K562 (cell line): ENCODE measurements around the gene CTNNB1. TPM values are rescaled to one million over a fixed set of nuclear protein-coding genes. Genes with fewer than 3 reads are reported as not detected.

ENCODE experiments used
- ATAC-seq: fragments of 200-7000 bp; cut with Tn5 transposase; 3 replicates; pipeline ENCODE4 v1.9.1; 2020; ENCODE audit warnings: moderate library complexity
- BruUV-seq: library from RNA; stranded (reverse); fragments of 400-500 nt; replicated peaks from 2 replicates; lab custom pipeline; 2021; lab: Mats Ljungman, UMichigan
- CTCF ChIA-PET: fragments of 300-600 bp; formaldehyde crosslinking; extraction: SDS; loops from one replicate; lab custom pipeline; 2021; ENCODE audit warnings: low intra/inter-chr PET ratio; lab: Yijun Ruan, JAX
- POLR2A ChIA-PET: fragments of 300-600, 350-650 bp; sonication (Branson Sonifier 250); formaldehyde crosslinking; extraction: SDS; loops from one replicate; lab custom pipeline; 2021; ENCODE audit warnings: antibody characterized with exemption, inconsistent platforms; lab: Yijun Ruan, JAX
- DNase-seq, 4 experiments: peaks; one replicate each; pipeline versions ENCODE4 v3.0.0 to v3.0.0-alpha.2; 2011 to 2018; ENCODE audit warnings: low spot score in 3 of 4, mixed read lengths in 3 of 4; ENCODE audit errors: extremely low read depth in 1 of 4
- FAIRE-seq: peaks from 2 replicates; lab custom pipeline; 2011; peaks lifted over from hg19 to GRCh38; lab: Jason Lieb, UNC
- H2AFZ ChIP-seq: 2 replicates; pipeline ENCODE4 v1.6.0; 2011; ENCODE audit warnings: low read depth, low read length, control low read depth, inconsistent platforms
- H3K27ac ChIP-seq: fragments of 200-600 bp; 3 replicates; pipeline ENCODE4 v1.8.0; 2011; ENCODE audit warnings: low read depth, mild to moderate bottlenecking, control low read depth, inconsistent platforms, low read length, moderate library complexity, mixed read lengths; ENCODE audit errors: extremely low read depth
- H3K27me3 ChIP-seq, 2 experiments: fragments of 300-600 bp in 1 of 2; 2 replicates in 1 of 2; 3 replicates in 1 of 2; pipeline versions ENCODE4 v1.6.0 to v1.8.0; 2011; ENCODE audit warnings: inconsistent platforms in 2 of 2, low read length in 2 of 2, mild to moderate bottlenecking in 1 of 2, mixed read lengths in 1 of 2, moderate library complexity in 1 of 2; ENCODE audit not compliant: control insufficient read depth in 2 of 2, insufficient read depth in 2 of 2
- H3K36me3 ChIP-seq: fragments of 300-600 bp; 3 replicates; pipeline ENCODE4 v1.8.0; 2011; ENCODE audit warnings: mild to moderate bottlenecking, low read length, inconsistent platforms; ENCODE audit not compliant: control insufficient read depth, insufficient read depth
- H3K4me1 ChIP-seq, 2 experiments: fragments of 200-600 bp in 1 of 2; replicated peaks in 1 of 2; 2 replicates in 1 of 2; 3 replicates in 1 of 2; pipeline versions ENCODE4 v1.5.1 to v1.8.0; 2011; ENCODE audit warnings: inconsistent platforms in 2 of 2, low read length in 2 of 2, mild to moderate bottlenecking in 1 of 2, mixed read lengths in 1 of 2, moderate library complexity in 1 of 2; ENCODE audit not compliant: control insufficient read depth in 2 of 2, insufficient read depth in 2 of 2
- H3K4me2 ChIP-seq: 2 replicates; pipeline ENCODE4 v1.6.1; 2011; ENCODE audit warnings: low read length, control low read depth, inconsistent platforms, mixed read lengths; ENCODE audit not compliant: insufficient read depth
- H3K4me3 ChIP-seq: fragments of 200-600 bp; sonication (generic), shearing (Covaris generic); 2 replicates; pipeline ENCODE4 v1.5.1; 2016; ENCODE audit warnings: control low read depth, inconsistent platforms
- H3K79me2 ChIP-seq: fragments of 200-600 bp; 3 replicates; pipeline ENCODE4 v1.8.0; 2011; ENCODE audit warnings: low read length, inconsistent platforms; ENCODE audit not compliant: control insufficient read depth, insufficient read depth
- H3K9ac ChIP-seq, 2 experiments: 2 replicates each; pipeline versions ENCODE4 v1.6.0 to v1.6.1; 2011; ENCODE audit warnings: low read depth in 2 of 2, low read length in 2 of 2, control low read depth in 1 of 2, inconsistent platforms in 1 of 2, mild to moderate bottlenecking in 1 of 2, mixed read lengths in 1 of 2; ENCODE audit not compliant: insufficient read depth in 1 of 2
- H3K9me1 ChIP-seq: one replicate; pipeline ENCODE4 v1.6.0; 2011; ENCODE audit warnings: inconsistent platforms, mild to moderate bottlenecking, low read length, moderate library complexity; ENCODE audit not compliant: control insufficient read depth, insufficient read depth
- H3K9me3 ChIP-seq: replicated peaks from 2 replicates; pipeline ENCODE4 v1.5.1; 2011; ENCODE audit warnings: low read depth, low read length, inconsistent platforms; ENCODE audit not compliant: control insufficient read depth, insufficient read depth
- H4K20me1 ChIP-seq: replicated peaks from 2 replicates; pipeline ENCODE4 v1.6.1; 2011; ENCODE audit warnings: low read length, inconsistent platforms, mixed read lengths; ENCODE audit not compliant: control insufficient read depth, insufficient read depth
- BACH1 ChIP-seq: fragments of 200-800 bp; sonication (Bioruptor generic); IDR thresholded peaks from 2 replicates; pipeline ENCODE4 v1.6.1; 2016; ENCODE audit warnings: missing genetic modification characterization, missing compliant biosample characterization
- LCOR ChIP-seq: sonication (generic); formaldehyde crosslinking; IDR thresholded peaks from 2 replicates; pipeline ENCODE4 v1.8.0; 2022; ENCODE audit warnings: mild to moderate bottlenecking, missing genetic modification reagents
- MYC ChIP-seq, 2 experiments: fragments of 250-450 bp in 1 of 2; sonication (Bioruptor Pico) in 1 of 2; IDR thresholded peaks; 2 replicates each; pipeline versions ENCODE4 v1.5.1 to v1.6.1; 2012 to 2021; ENCODE audit warnings: low read depth in 2 of 2, borderline replicate concordance in 1 of 2, improper control_type of control experiment in 1 of 2, low read length in 1 of 2, mild to moderate bottlenecking in 1 of 2, moderate library complexity in 1 of 2
- NCOR1 ChIP-seq: fragments of 450-650 bp; IDR thresholded peaks from 2 replicates; pipeline ENCODE4 v1.6.1; 2016; ENCODE audit warnings: mild to moderate bottlenecking, moderate library complexity
- TSHZ1 ChIP-seq: fragments of 250-450 bp; sonication (Bioruptor Pico); IDR thresholded peaks from 2 replicates; pipeline ENCODE4 v1.4.0; 2020; ENCODE audit warnings: mild to moderate bottlenecking, moderate library complexity
- ZC3H8 ChIP-seq: fragments of 450-650 bp; IDR thresholded peaks from 2 replicates; pipeline ENCODE4 v1.6.1; 2017
- ZKSCAN1 ChIP-seq: fragments of 150-350 bp; IDR thresholded peaks from 2 replicates; pipeline ENCODE4 v1.6.1; 2016; ENCODE audit warnings: low read depth, low read length
- WGBS: fragments of 100-300 bp; shearing (Covaris generic); methylation state at CpG from one replicate; pipeline ENCODE4 v1.1.6; 2016; ENCODE audit warnings: low coverage, mixed read lengths; ENCODE audit not compliant: insufficient coverage; ENCODE audit errors: missing lambda C conversion rate; 5-methylcytosine and 5-hydroxymethylcytosine counted together
- in situ Hi-C: fragments of 300-500 bp; cut with MboI; formaldehyde crosslinking; loops from 4 replicates; pipeline ENCODE4 v1.15.0; 2018; ENCODE audit warnings: inconsistent platforms, mixed read lengths
- intact Hi-C: fragments of 100-400 bp; cut with micrococcal nuclease; formaldehyde crosslinking; loops from 2 replicates; pipeline ENCODE4 v1.14.2; 2022
- polyA plus RNA-seq, 8 experiments: library from polyadenylated mRNA; depleted of rRNA in 4 of 8; stranded (reverse) in 5 of 8; unstranded in 3 of 8; fragments of >200 nt; fragmentation: Nextera tagmentation in 2 of 8; fragmentation: Illumina TruSeq in 1 of 8; extraction: Ambion mirVana in 2 of 8; extraction: Trizol in 1 of 8; gene quantifications; 2 replicates each; pipeline versions ENCODE4 v1.2.1 to v1.2.3, GENCODE V29; 2011 to 2014; ENCODE audit warnings: inconsistent platforms in 1 of 8, missing spikeins in 1 of 8
- total RNA-seq, 7 experiments: library from RNA; depleted of rRNA in 6 of 7; stranded (reverse); fragments of >200 nt in 6 of 7; fragmentation: Illumina TruSeq in 2 of 7; extraction: Trizol in 2 of 7; gene quantifications; 2 replicates each; pipeline versions ENCODE4 v1.2.1 to v1.2.3, GENCODE V29; 2011 to 2021; ENCODE audit warnings: low replicate concordance in 1 of 7

Gene CTNNB1
- total and polyA plus RNA-seq, 9 of the 15 experiments (the other 6 are each of a cell fraction or from before 2014, with no cell fraction given) = 44.3 to 193 (median 154) TPM

DNA sequence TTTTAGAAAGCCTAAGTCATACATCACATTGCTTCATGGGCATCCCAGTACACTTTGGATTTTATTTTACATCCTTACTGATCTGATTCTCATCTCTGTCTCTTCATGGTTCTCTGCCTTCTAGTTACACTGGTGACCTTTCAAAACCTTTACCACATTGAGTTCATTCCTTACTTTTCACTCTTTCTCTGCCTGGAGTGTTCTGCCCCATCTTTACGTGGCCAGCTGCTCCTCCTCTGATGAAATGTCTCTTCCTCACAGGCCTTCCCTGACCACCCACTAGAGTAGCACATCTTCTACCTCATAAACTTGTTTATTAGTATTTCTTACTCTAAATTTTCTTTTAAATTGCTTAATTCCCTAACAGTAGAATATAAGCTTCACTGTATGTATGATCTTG lies 17.7 kb downstream of the CTNNB1 start (continued):
- TF ChIP-seq TSHZ1 (CRISPR knock-in tag) = no peak
- no peak for TF ChIP-seq NCOR1
- no peak for TF ChIP-seq ZC3H8

DNA sequence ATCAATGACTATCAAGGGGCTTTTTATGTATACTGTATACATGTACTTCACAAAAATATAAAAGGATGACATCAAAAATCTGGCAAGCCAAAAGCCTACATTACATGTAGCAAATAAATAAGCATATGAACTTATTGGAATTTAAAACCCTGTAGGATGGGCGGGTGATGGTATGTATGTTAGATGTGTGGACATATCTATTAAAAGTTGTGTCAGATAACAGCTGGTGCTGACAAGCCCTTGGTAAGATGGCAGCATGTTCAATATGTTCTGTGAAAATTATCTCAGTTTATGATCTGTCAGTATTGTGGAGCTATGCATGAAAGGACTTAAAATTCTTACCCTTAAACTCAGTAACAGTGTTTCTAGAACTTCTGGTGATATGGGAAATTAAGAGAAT lies 20.1 kb downstream of the CTNNB1 start:
- FAIRE-seq = no peak
- no peak for ATAC-seq
- BruUV-seq = no TSS peak
- no peaks in the 10 kb centered on the region for H3K9me1 ChIP-seq
- H3K27me3 ChIP-seq = no peaks in the 10 kb centered on the region
- peaks cover 8% of the 10 kb centered on the region; the same call in 2 of the 3 replicates for H3K36me3 ChIP-seq
- peaks cover 0 to 5% of the 10 kb centered on the region in 2 experiments; a peak in 2 of 5 replicates for H3K4me1 ChIP-seq
- WGBS = 79% methylated on average over 1 of the region's 1 CpG
- no peak overlapping the region for H3K9ac ChIP-seq
- CTCF ChIA-PET = no interaction called here
- H4K20me1 ChIP-seq = peaks cover 56% of the 10 kb centered on the region
- in situ Hi-C loops = no loop called here
- TF ChIP-seq BACH1 (tag) (no peak), MYC (IDR thresholded peaks at IDR 0.05; ENCODE audit: low read depth, low read length) (no peak), MYC (CRISPR knock-in tag; IDR thresholded peaks at IDR 0.05; ENCODE audit: borderline replicate concordance, low read depth) (no peak), LCOR (no peak), ZKSCAN1 (no peak)
- POLR2A ChIA-PET = interaction anchor here (1.1 to 1.3 kb wide), 3 partner anchors 9 to 20 kb away, joined by 3 to 5 read pairs (median 4); partner anchors contain the start of gene CTNNB1
- H3K27ac ChIP-seq = no peak overlapping the region
- intact Hi-C loops = no loop called here
- H3K4me2 ChIP-seq = no peak overlapping the region
- no peaks in the 10 kb centered on the region for H3K9me3 ChIP-seq
- peaks cover 91% of the 10 kb centered on the region for H3K79me2 ChIP-seq
- no peak overlapping the region for H3K4me3 ChIP-seq
- no peak for DNase-seq
- H2AFZ ChIP-seq = no peak overlapping the region
